KMS-11 (cell line): ENCODE measurements around the gene CLECL1.
A peak's percentile ranks its signal among the peaks of the same experiment; 100 is the strongest.

ENCODE experiments used
- H2AFZ ChIP-seq: fragments of 200-600 bp; sonication (generic); 2 replicates; pipeline ENCODE4 v1.6.1; 2016; ENCODE audit warnings: antibody characterized with exemption, mixed run types, low read depth
- H3K27ac ChIP-seq: fragments of 200-600 bp; sonication (generic); 2 replicates; pipeline ENCODE4 v1.6.1; 2016; ENCODE audit warnings: mild to moderate bottlenecking, mixed run types
- H3K27me3 ChIP-seq: fragments of 200-600 bp; sonication (generic); 2 replicates; pipeline ENCODE4 v1.6.1; 2017; ENCODE audit warnings: mild to moderate bottlenecking, low read depth, mixed run types, moderate library complexity; ENCODE audit not compliant: insufficient read depth
- H3K36me3 ChIP-seq: fragments of 200-600 bp; sonication (generic); 2 replicates; pipeline ENCODE4 v1.6.1; 2017; ENCODE audit warnings: mild to moderate bottlenecking, mixed run types; ENCODE audit not compliant: insufficient read depth
- H3K4me1 ChIP-seq: fragments of 200-600 bp; sonication (generic); 2 replicates; pipeline ENCODE4 v1.6.1; 2016; ENCODE audit warnings: mild to moderate bottlenecking, low read depth, mixed run types; ENCODE audit not compliant: poor library complexity, severe bottlenecking
- H3K4me2 ChIP-seq: fragments of 200-600 bp; sonication (generic); 2 replicates; pipeline ENCODE4 v1.7.0; 2016; ENCODE audit warnings: mild to moderate bottlenecking, mixed run types
- H3K4me3 ChIP-seq: fragments of 200-600 bp; sonication (generic); IDR thresholded peaks from 2 replicates; pipeline ENCODE4 v1.6.1; 2017; ENCODE audit warnings: low read depth, low read length, mixed read lengths; ENCODE audit not compliant: insufficient read depth
- H3K79me2 ChIP-seq: fragments of 200-600 bp; sonication (generic); 2 replicates; pipeline ENCODE4 v1.6.1; 2016; ENCODE audit warnings: low read depth, mixed run types; ENCODE audit not compliant: insufficient read depth
- H3K9ac ChIP-seq: fragments of 200-600 bp; sonication (generic); 2 replicates; pipeline ENCODE4 v1.6.1; 2016; ENCODE audit warnings: mild to moderate bottlenecking, mixed run types
- H4K20me1 ChIP-seq: fragments of 200-600 bp; sonication (generic); 2 replicates; pipeline ENCODE4 v1.6.1; 2016; ENCODE audit warnings: mild to moderate bottlenecking, mixed run types; ENCODE audit not compliant: insufficient read depth
- CTCF ChIP-seq: fragments of 200-600 bp; sonication (generic); conservative IDR thresholded peaks from 2 replicates; pipeline ENCODE4 v1.6.1; 2017; ENCODE audit warnings: low read depth, mild to moderate bottlenecking, antibody characterized with exemption, low read length, moderate library complexity, mixed read lengths

Gene CLECL1

GRCh38 chr12:9674226-9674590 is 58.7 kb downstream of the CLECL1 start:
- TF ChIP-seq CTCF = no peak
- no peaks in the 10 kb centered on the region for H3K27me3 ChIP-seq
- H2AFZ ChIP-seq = peak overlapping the region; percentile 7; the same call in 1 of the 2 replicates
- peak overlapping the region; percentile 86 for H3K4me2 ChIP-seq
- H3K4me3 ChIP-seq = no peak overlapping the region
- H3K79me2 ChIP-seq = no peaks in the 10 kb centered on the region; the same call in 1 of the 2 replicates
- H3K9ac ChIP-seq = peak overlapping the region; percentile 52; the same call in 1 of the 2 replicates
- no peaks in the 10 kb centered on the region for H3K36me3 ChIP-seq
- H3K4me1 ChIP-seq = peaks cover 67% of the 10 kb centered on the region
- H4K20me1 ChIP-seq = no peaks in the 10 kb centered on the region
- peak overlapping the region; percentile 89 for H3K27ac ChIP-seq

GRCh38 chr12:9673404-9674225 is 59.3 kb downstream of the CLECL1 start:
- TF ChIP-seq CTCF = no peak
- H2AFZ ChIP-seq = peak overlapping the region; percentile 7; the same call in 1 of the 2 replicates
- no peaks in the 10 kb centered on the region; the same call in 1 of the 2 replicates for H3K79me2 ChIP-seq
- no peaks in the 10 kb centered on the region for H3K36me3 ChIP-seq
- H4K20me1 ChIP-seq = no peaks in the 10 kb centered on the region
- no peak overlapping the region for H3K4me3 ChIP-seq
- H3K9ac ChIP-seq = peak overlapping the region; percentile 52; the same call in 1 of the 2 replicates
- peak overlapping the region; percentile 89 for H3K27ac ChIP-seq
- H3K4me1 ChIP-seq = peaks cover 73% of the 10 kb centered on the region
- peak overlapping the region; percentile 86 for H3K4me2 ChIP-seq
- no peaks in the 10 kb centered on the region for H3K27me3 ChIP-seq
